ENCODE results near the gene SHISA5. TPM values are rescaled to one million over a fixed set of nuclear protein-coding genes. Genes with fewer than 3 reads are reported as not detected.

SHISA5 gene
- total RNA-seq, 1 experiment from 2014 or later = 104 TPM

- Histone ChIP-seq H3K27me3 (ENCODE audit: insufficient read depth, low read length) (no peaks in the 10 kb centered on the region), H4K20me1 (ENCODE audit: insufficient read depth) (no peaks in the 10 kb centered on the region), H3K36me3 (ENCODE audit: control insufficient read depth in 1 of 2, insufficient read depth in 2 of 2, low read length in 2 of 2) (peaks cover 0 to 17% of the 10 kb centered on the region in 2 experiments; a peak in 1 of 4 replicates), H3K9ac (ENCODE audit: low read length) (no peak overlapping the region), H3K79me2 (ENCODE audit: insufficient read depth, low read length) (peaks cover 14% of the 10 kb centered on the region; the same call in 1 of the 2 replicates), H3K27ac (ENCODE audit: low read depth, low read length) (peak overlapping the region; percentile 62), H3K4me3 (replicated peaks in 1 of 2; ENCODE audit: low read depth in 1 of 2, low read length in 2 of 2) (no peak overlapping the region), H3K4me1 (ENCODE audit: control insufficient read depth in 1 of 2, insufficient read depth in 2 of 2, low read length in 2 of 2) (peaks cover 55 to 79% of the 10 kb centered on the region in 2 experiments), H3K9me2 (ENCODE audit: insufficient read depth) (no peaks in the 10 kb centered on the region), H2AFZ (ENCODE audit: low read depth, low read length, poor library complexity, severe bottlenecking) (no peak overlapping the region), H3K4me2 (ENCODE audit: low read length) (peak overlapping the region; percentile 79; the same call in 1 of the 2 replicates), H3K9me3 (ENCODE audit: control insufficient read depth in 1 of 2, insufficient read depth in 1 of 2, low read depth in 1 of 2, low read length in 2 of 2) (no peaks in the 10 kb centered on the region)
- intact Hi-C loops (cut with micrococcal nuclease) = loop anchor here (1.0 kb wide), 1 partner anchor 237 kb away; no protein-coding TSS in a partner anchor
- RAD21 ChIA-PET (ENCODE audit: low non-redundant PET in 1 of 2, low total read pairs in 2 of 2, uncharacterized antibody in 2 of 2, unreplicated experiment in 2 of 2) = no interaction called here
- TF ChIP-seq ATF3 (IDR thresholded peaks at IDR 0.05) (no peak), EGR1 (IDR thresholded peaks at IDR 0.05; ENCODE audit: low read depth) (no peak), CEBPB (IDR thresholded peaks at IDR 0.05; ENCODE audit: low read depth) (no peak), EZH2 (IDR thresholded peaks at IDR 0.05) (no peak), FOSL1 (IDR thresholded peaks at IDR 0.05; ENCODE audit: low read depth) (no peak), YY1 (IDR thresholded peaks at IDR 0.05; ENCODE audit: extremely low read depth, insufficient replicate concordance, low read depth, low read length) (no peak), RAD21 (IDR thresholded peaks at IDR 0.05; ENCODE audit: low read depth) (no peak), POLR2AphosphoS5 (IDR thresholded peaks at IDR 0.05; ENCODE audit: low read depth, low read length) (no peak), TCF7L2 (IDR thresholded peaks at IDR 0.05; ENCODE audit: borderline replicate concordance, extremely low read depth, insufficient read depth, insufficient read length) (no peak), POLR2A (IDR thresholded peaks at IDR 0.05; ENCODE audit: borderline replicate concordance, extremely low read depth, insufficient read depth, insufficient read length) (no peak), SIN3A (IDR thresholded peaks at IDR 0.05; ENCODE audit: low read depth) (no peak)
- TF ChIP-seq, protein P1, sequence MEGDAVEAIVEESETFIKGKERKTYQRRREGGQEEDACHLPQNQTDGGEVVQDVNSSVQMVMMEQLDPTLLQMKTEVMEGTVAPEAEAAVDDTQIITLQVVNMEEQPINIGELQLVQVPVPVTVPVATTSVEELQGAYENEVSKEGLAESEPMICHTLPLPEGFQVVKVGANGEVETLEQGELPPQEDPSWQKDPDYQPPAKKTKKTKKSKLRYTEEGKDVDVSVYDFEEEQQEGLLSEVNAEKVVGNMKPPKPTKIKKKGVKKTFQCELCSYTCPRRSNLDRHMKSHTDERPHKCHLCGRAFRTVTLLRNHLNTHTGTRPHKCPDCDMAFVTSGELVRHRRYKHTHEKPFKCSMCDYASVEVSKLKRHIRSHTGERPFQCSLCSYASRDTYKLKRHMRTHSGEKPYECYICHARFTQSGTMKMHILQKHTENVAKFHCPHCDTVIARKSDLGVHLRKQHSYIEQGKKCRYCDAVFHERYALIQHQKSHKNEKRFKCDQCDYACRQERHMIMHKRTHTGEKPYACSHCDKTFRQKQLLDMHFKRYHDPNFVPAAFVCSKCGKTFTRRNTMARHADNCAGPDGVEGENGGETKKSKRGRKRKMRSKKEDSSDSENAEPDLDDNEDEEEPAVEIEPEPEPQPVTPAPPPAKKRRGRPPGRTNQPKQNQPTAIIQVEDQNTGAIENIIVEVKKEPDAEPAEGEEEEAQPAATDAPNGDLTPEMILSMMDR (IDR thresholded peaks at IDR 0.05 in 2 of 3, conservative IDR thresholded peaks at IDR 0.05 in 1 of 3; ENCODE audit: borderline replicate concordance in 1 of 3, insufficient read depth in 1 of 3, low read depth in 2 of 3, low read length in 2 of 3) = no peak
- TF ChIP-seq, protein P2, sequence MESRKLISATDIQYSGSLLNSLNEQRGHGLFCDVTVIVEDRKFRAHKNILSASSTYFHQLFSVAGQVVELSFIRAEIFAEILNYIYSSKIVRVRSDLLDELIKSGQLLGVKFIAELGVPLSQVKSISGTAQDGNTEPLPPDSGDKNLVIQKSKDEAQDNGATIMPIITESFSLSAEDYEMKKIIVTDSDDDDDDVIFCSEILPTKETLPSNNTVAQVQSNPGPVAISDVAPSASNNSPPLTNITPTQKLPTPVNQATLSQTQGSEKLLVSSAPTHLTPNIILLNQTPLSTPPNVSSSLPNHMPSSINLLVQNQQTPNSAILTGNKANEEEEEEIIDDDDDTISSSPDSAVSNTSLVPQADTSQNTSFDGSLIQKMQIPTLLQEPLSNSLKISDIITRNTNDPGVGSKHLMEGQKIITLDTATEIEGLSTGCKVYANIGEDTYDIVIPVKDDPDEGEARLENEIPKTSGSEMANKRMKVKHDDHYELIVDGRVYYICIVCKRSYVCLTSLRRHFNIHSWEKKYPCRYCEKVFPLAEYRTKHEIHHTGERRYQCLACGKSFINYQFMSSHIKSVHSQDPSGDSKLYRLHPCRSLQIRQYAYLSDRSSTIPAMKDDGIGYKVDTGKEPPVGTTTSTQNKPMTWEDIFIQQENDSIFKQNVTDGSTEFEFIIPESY (IDR thresholded peaks at IDR 0.05; ENCODE audit: extremely low read depth, insufficient replicate concordance, low read length) = no peak
- TF ChIP-seq, protein P3, sequence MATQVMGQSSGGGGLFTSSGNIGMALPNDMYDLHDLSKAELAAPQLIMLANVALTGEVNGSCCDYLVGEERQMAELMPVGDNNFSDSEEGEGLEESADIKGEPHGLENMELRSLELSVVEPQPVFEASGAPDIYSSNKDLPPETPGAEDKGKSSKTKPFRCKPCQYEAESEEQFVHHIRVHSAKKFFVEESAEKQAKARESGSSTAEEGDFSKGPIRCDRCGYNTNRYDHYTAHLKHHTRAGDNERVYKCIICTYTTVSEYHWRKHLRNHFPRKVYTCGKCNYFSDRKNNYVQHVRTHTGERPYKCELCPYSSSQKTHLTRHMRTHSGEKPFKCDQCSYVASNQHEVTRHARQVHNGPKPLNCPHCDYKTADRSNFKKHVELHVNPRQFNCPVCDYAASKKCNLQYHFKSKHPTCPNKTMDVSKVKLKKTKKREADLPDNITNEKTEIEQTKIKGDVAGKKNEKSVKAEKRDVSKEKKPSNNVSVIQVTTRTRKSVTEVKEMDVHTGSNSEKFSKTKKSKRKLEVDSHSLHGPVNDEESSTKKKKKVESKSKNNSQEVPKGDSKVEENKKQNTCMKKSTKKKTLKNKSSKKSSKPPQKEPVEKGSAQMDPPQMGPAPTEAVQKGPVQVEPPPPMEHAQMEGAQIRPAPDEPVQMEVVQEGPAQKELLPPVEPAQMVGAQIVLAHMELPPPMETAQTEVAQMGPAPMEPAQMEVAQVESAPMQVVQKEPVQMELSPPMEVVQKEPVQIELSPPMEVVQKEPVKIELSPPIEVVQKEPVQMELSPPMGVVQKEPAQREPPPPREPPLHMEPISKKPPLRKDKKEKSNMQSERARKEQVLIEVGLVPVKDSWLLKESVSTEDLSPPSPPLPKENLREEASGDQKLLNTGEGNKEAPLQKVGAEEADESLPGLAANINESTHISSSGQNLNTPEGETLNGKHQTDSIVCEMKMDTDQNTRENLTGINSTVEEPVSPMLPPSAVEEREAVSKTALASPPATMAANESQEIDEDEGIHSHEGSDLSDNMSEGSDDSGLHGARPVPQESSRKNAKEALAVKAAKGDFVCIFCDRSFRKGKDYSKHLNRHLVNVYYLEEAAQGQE (IDR thresholded peaks at IDR 0.05; ENCODE audit: low read depth) = no peak
- no TSS peak for BruUV-seq (replicated peaks)
- CTCF ChIA-PET = interaction anchor here (2.7 to 3.3 kb wide), 2 partner anchors 8 to 31 kb away, joined by 8 to 15 read pairs; partner anchors contain the start of genes CCDC51 and TMA7
- POLR2A ChIA-PET = interaction anchor here (1.8 kb wide), 1 partner anchor 8 kb away, joined by 5 read pairs; the partner anchor contains the start of genes CCDC51 and TMA7
- DNase-seq (ENCODE audit: low read depth, low spot score) = no peak
- no peak for ATAC-seq
Measured at GRCh38 chr3:48431224-48432029, 72.5 kb downstream of the SHISA5 start.
